H1 (cell line): ENCODE data around the gene PNLIP. TPM values are rescaled to one million over a fixed set of nuclear protein-coding genes. Genes with fewer than 3 reads are reported as not detected.

Source experiments
- CBX8 ChIP-seq: fragments of 300-800, 300-1000 bp; sonication (generic); IDR thresholded peaks from 2 replicates; pipeline ENCODE4 v1.7.1; 2016; ENCODE audit warnings: low read depth, low read length, borderline replicate concordance
- HDAC6 ChIP-seq: IDR thresholded peaks from one replicate; pipeline ENCODE4 v1.7.1; 2012; ENCODE audit warnings: low read depth, mild to moderate bottlenecking, inconsistent platforms, low read length, moderate library complexity
- KDM5A ChIP-seq: fragments of 200-600 bp; IDR thresholded peaks from 2 replicates; pipeline ENCODE4 v1.7.1; 2012; ENCODE audit warnings: mild to moderate bottlenecking, low read length, inconsistent platforms, mixed read lengths
- polyA plus RNA-seq, 7 experiments: library from polyadenylated mRNA; depleted of rRNA in 3 of 7; stranded (reverse) in 5 of 7; unstranded in 2 of 7; fragments of >200 nt in 5 of 7; fragments of 200-250 nt in 2 of 7; gene quantifications; 1 replicate in 5 of 7; 2 replicates in 1 of 7; 4 replicates in 1 of 7; pipeline versions ENCODE4 v1.2.1 to v1.2.3, GENCODE V29; 2011 to 2013; ENCODE audit warnings: missing spikeins in 2 of 7, mixed read lengths in 2 of 7
- total RNA-seq: library from RNA; stranded (reverse); fragmentation: NEBNext Ultra II Directional; extraction: Animal tissue kit (Norgen Biotek cat#: 25700); gene quantifications from 2 replicates; pipeline ENCODE4 v1.2.1, GENCODE V29; 2021

PNLIP gene
- total and polyA plus RNA-seq, 2 of the 8 experiments (the other 6 are each of a cell fraction or from before 2014, with no cell fraction given), result not detected

DNA sequence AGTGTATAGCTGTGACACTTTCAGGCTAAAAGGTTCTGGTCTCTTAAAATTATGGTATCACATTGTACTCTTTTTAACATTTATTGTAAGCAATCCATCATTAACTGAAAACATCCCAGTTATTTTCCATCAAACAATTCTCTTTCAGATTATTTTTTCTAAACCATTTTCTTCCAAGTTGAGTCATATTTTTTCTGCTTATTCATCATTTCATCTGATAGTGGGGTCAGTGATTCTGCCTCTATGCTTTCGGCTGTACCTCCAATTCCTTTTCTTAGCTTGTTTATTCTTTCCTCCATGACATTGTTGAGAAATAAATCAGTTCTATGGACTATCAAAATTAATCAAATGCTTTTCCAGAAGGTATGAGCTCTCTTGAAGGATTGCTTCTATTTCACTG, 609 bp upstream of the PNLIP start (continued):
- no peak for TF ChIP-seq KDM5A
- no peak for TF ChIP-seq HDAC6
- no peak for TF ChIP-seq CBX8
